Measurements from ENCODE around the gene SOX5. TPM values are rescaled to one million over a fixed set of nuclear protein-coding genes. Genes with fewer than 3 reads are reported as not detected.

SOX5 gene
- total and polyA plus RNA-seq, 9 of the 15 experiments (the other 6 are each of a cell fraction or from before 2014, with no cell fraction given), result 8.3 to 16.5 (median 11.9) TPM

GRCh38 chr12:23722655-23723054 lies 226.8 kb downstream of the SOX5 start (continued):
- peak; percentile 88 for TF ChIP-seq FOXM1 (IDR thresholded peaks at IDR 0.05; ENCODE audit: low read depth)
- TF ChIP-seq FOXM1 (CRISPR knock-in tag; IDR thresholded peaks at IDR 0.05; ENCODE audit: low read depth), result no peak
- TF ChIP-seq ATF4 (CRISPR knock-in tag; IDR thresholded peaks at IDR 0.05), result peak; percentile 31; the same call in 1 of the 2 replicates
- TF ChIP-seq LEF1 (IDR thresholded peaks at IDR 0.05), result peak; percentile 72
- no peak for TF ChIP-seq POLR2H (tag; IDR thresholded peaks at IDR 0.05; ENCODE audit: low read depth)
- TF ChIP-seq YBX1 (IDR thresholded peaks at IDR 0.05), result no peak
- no peak for TF ChIP-seq RB1 (IDR thresholded peaks at IDR 0.05; ENCODE audit: low read depth)
- no peak for TF ChIP-seq NR2C1 (IDR thresholded peaks at IDR 0.05)
- TF ChIP-seq NR2C1 (tag; IDR thresholded peaks at IDR 0.05), result no peak
- peak in 1 of 2 experiments; percentile 59; a peak in 1 of 4 replicates for TF ChIP-seq HDAC1 (IDR thresholded peaks at IDR 0.05)
- no peak for TF ChIP-seq PTRF (tag; IDR thresholded peaks at IDR 0.05)
- TF ChIP-seq CREM (IDR thresholded peaks at IDR 0.05; ENCODE audit: low read depth), result peak; percentile 24; the same call in 1 of the 2 replicates
- no peak for TF ChIP-seq PCBP1 (IDR thresholded peaks at IDR 0.05; ENCODE audit: low read depth, low read length, poor library complexity, severe bottlenecking)
- TF ChIP-seq, protein P1, sequence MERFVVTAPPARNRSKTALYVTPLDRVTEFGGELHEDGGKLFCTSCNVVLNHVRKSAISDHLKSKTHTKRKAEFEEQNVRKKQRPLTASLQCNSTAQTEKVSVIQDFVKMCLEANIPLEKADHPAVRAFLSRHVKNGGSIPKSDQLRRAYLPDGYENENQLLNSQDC (CRISPR knock-in tag; IDR thresholded peaks at IDR 0.05), result no peak
- no peak for TF ChIP-seq ZNF77 (CRISPR knock-in tag; IDR thresholded peaks at IDR 0.05)
- TF ChIP-seq ADNP (tag; IDR thresholded peaks at IDR 0.05), result peak; percentile 51; the same call in 1 of the 2 replicates
- no peak for TF ChIP-seq ETS1 (conservative IDR thresholded peaks at IDR 0.05; ENCODE audit: control insufficient read depth, low read depth, low read length)
- TF ChIP-seq RUNX1 (IDR thresholded peaks at IDR 0.05; ENCODE audit: low read depth), result no peak
- TF ChIP-seq SMAD4 (CRISPR knock-in tag; conservative IDR thresholded peaks at IDR 0.05), result no peak; the same call in 1 of the 2 replicates
- peak; percentile 70; the same call in 1 of the 2 replicates for TF ChIP-seq CTBP1 (IDR thresholded peaks at IDR 0.05; ENCODE audit: borderline replicate concordance)
- no peak for TF ChIP-seq DLX4 (CRISPR knock-in tag; IDR thresholded peaks at IDR 0.05)
- peak; percentile 43; the same call in 1 of the 2 replicates for TF ChIP-seq POLR2A (conservative IDR thresholded peaks at IDR 0.05)
- TF ChIP-seq, protein P2, sequence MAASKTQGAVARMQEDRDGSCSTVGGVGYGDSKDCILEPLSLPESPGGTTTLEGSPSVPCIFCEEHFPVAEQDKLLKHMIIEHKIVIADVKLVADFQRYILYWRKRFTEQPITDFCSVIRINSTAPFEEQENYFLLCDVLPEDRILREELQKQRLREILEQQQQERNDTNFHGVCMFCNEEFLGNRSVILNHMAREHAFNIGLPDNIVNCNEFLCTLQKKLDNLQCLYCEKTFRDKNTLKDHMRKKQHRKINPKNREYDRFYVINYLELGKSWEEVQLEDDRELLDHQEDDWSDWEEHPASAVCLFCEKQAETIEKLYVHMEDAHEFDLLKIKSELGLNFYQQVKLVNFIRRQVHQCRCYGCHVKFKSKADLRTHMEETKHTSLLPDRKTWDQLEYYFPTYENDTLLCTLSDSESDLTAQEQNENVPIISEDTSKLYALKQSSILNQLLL (CRISPR knock-in tag; IDR thresholded peaks at IDR 0.05; ENCODE audit: borderline replicate concordance), result no peak
- peak; percentile 81 for TF ChIP-seq MYBL2 (IDR thresholded peaks at IDR 0.05; ENCODE audit: low read depth)
- TF ChIP-seq MYBL2 (CRISPR knock-in tag; IDR thresholded peaks at IDR 0.05; ENCODE audit: borderline replicate concordance), result no peak
- TF ChIP-seq, protein P3, sequence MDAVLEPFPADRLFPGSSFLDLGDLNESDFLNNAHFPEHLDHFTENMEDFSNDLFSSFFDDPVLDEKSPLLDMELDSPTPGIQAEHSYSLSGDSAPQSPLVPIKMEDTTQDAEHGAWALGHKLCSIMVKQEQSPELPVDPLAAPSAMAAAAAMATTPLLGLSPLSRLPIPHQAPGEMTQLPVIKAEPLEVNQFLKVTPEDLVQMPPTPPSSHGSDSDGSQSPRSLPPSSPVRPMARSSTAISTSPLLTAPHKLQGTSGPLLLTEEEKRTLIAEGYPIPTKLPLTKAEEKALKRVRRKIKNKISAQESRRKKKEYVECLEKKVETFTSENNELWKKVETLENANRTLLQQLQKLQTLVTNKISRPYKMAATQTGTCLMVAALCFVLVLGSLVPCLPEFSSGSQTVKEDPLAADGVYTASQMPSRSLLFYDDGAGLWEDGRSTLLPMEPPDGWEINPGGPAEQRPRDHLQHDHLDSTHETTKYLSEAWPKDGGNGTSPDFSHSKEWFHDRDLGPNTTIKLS (IDR thresholded peaks at IDR 0.05; ENCODE audit: borderline replicate concordance, low read depth), result peak; percentile 52; the same call in 1 of the 2 replicates
- TF ChIP-seq ZNF785 (CRISPR knock-in tag; IDR thresholded peaks at IDR 0.05), result no peak
